SIG-M5 (cell line): Measurements from ENCODE around the gene MCAT.
A peak's percentile ranks its signal among the peaks of the same experiment; 100 is the strongest.
"Not testable (repeated sequence)": the region's sequence is repeated elsewhere in the genome, so short reads cannot be mapped to it uniquely, and the experiment has no call there.

Experiments used
- DNase-seq: peaks from one replicate; lab custom pipeline; 2025; lab: John Stamatoyannopoulos, UW

MCAT gene

DNA sequence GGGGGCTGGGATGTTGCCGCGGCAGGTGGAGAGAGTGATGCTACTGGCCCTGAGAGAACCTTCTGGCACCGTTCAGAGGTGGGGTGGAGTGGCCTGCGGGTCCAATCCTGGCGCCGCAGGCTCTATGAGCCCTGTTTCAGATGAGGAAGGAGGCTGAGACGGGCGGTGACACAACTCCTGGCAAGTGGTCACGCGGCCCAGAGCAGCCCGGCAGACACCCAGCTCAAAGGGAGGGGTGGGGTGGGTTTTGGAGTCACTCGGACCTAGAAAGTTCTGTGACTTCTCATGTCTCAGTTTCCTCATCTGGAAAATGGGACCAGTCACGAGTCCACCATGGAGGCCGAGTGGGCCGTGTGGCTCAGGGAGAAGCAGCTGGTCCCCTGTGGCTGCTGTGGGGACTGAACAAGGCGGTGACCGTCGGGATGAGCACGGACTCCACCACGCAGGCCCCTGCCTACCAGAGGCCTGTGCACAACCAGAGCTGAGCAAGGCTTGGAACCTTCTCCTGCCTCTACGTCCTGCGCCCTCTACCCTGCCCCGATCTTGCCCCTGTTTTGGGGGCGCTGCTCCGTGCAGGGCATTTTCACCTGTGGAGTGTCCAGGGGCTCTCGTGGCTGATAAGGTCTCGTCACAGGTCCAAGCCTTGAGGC, 11.8 kb upstream of the MCAT start:
- no peak for DNase-seq

DNA sequence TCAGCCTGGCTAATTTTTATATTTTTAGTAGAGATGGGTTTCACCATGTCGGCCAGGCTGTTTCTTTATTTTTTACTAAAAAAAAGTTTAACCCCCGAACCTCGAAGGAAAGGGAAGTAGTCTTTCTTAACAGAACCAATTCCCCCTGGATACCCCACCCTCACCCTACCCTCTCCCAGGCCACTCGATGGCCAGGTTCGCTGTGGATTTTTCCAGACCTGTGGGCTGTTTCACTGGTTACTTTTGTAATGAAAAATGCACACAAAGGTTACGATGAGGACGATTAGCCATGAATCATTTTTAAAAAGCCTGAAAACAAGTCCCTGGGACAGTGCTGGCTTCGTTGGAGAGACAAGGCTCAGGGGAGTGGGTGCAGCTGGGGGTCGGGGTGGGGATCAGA, 10.7 kb upstream of the MCAT start:
- no peak for DNase-seq

DNA sequence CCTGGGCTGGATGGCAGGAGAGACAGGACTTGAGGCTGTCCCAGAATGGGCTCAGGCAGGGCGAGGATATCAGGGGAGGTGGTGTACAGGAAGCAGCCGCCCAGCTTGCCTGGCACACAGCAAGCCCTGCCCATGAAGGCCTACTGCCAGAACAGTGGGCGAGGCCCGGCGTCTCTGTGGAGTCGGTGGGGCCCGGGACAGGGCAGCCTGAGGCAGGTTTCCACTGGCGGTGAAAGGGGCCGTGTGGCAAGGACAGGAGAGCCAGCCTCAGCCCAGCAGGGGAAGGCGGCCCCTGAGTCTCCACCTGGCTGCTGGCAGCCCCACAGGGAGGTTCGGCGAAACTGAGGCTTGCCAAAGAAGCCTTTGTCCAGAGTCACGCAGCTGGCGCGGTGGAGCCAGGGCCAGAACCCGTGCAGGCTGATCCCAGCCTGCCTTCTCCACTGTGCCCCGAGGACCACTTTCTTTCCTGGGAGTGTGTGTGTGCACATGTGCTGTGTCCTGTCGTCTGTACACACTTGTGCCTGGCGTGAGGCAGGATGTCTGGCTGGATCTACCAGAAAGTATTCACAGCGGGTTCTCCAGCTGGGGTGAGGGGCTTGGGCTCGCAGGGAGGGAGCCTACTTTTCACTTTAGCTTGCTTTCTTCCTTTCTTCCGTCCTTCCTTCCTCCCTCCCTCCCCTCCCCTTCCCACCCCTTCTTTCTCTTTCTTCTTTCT, 9.3 kb upstream of the MCAT start:
- DNase-seq, result no peak

DNA sequence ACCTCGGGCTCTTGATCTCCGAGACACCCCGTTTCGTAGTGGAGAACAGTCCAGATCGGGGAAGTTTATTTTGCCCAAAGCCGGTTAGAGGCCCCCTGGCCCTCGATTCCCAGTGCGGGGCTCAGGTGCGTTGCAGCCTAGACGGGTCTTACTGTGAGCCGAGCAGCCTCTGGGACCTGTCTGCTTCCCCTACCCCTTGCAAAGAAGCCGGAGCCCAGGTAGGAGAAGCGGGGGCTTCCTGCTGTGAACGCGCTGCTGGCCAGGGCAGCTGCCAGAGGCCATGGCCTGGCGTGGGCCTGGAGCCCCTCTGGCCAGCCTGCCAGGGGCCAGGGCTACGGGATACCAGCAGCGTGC, 8.8 kb upstream of the MCAT start:
- no peak for DNase-seq

- no peak for DNase-seq
These were observed 8.2 kb upstream of the MCAT start, which contains the start of gene TSPO for GRCh38 chr22:43151251-43152002. Gene TSPO (plus strand): TSS chr22:43151559. CDS start chr22:43159239, 7,680 bp downstream.

DNA sequence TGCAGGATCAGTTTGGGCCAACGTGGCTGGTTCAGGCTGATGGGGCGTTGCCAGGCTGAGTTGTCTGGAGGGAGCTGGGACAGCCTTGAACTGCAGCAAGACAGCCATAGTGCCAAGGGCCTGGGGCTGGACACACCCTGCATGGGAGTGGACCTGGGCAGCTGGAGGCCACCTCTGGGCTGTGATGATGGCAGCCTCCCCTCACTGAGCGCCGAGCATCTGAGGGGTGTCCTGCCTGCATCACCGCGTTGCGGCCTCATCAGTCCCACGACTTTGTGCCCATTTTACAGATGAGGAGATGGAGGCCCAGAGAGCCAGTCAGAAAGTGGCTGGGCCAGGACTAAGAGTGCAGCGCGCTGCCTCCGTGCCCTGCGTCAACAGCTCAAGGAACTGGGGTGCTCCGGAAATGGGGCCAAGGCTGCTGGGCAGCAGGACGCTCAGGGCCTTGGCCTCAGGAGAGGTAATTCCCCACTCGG, 7.6 kb upstream of the MCAT start:
- no peak for DNase-seq

DNA sequence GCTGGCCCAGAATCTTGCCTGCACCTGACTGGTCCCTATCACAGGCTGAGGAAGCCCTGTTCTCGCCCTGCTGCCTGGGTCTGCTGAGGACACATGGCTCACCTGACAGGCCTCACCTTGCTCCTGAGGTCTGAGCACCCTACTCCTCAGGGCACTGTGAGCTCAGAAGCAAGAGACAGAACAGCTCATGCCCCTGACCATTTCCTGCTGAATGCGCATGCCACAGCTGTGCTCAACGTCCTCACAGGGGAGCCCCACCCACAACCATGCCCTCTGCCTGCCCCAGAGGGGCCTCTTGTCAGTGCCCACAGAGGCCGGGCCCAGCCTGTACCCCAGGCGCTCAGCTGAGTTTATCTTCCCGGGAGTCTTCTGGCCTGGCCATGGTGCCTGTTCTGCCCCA, 5.4 kb upstream of the MCAT start:
- no peak for DNase-seq

DNA sequence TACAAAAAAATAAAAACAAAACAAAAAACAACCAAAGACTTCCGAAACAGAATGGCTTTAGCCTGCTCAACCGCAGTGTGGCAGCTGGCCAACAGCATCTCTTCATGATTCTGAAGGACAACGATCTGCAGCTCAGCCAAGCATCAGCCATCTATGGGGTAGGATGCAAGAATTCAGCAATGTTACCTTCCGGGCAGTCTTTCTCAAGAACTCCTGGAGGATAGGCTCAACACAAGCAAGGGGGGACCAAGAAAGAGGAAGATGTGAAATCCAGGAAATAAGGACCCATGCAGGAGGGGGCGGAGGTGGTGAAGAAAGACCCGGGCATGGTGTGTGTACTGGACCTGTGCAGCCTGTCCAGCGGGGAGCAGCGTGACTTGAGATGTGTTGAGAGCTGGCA, 4.6 kb upstream of the MCAT start:
- no peak for DNase-seq

- DNase-seq, result peak; percentile 34
These were observed 3.1 kb upstream of the MCAT start for GRCh38 chr22:43146332-43146731.

GRCh38 chr22:43145371-43145770, 2.2 kb upstream of the MCAT start:
- DNase-seq, result not testable (repeated sequence)

GRCh38 chr22:43144949-43145348, 1.8 kb upstream of the MCAT start:
- DNase-seq, result no peak

DNA sequence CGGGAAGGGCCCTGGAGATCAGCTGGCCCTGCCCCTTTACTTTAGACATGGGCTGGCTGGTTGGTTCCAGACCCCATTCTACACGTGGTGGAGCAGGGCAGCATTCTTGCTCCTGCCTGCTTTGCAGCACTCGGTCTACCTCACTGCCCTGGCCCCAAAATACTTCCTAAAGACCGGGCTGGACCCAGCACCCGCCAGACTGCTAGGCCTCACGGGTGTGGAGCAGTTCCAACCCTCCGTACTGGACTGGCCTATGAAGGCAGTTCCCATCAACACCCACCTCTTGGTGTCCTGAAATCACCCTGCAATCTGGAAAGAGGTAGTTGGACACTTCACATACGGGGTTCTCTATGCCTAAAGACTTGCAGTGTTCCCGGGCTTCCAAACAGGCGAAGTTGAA, 6.4 kb downstream of the MCAT start:
- no peak for DNase-seq

GRCh38 chr22:43136255-43136654, 6.9 kb downstream of the MCAT start:
- DNase-seq, result no peak

GRCh38 chr22:43135565-43135964, 7.6 kb downstream of the MCAT start:
- DNase-seq, result no peak

GRCh38 chr22:43134553-43134952, 8.6 kb downstream of the MCAT start:
- DNase-seq, result no peak

DNA sequence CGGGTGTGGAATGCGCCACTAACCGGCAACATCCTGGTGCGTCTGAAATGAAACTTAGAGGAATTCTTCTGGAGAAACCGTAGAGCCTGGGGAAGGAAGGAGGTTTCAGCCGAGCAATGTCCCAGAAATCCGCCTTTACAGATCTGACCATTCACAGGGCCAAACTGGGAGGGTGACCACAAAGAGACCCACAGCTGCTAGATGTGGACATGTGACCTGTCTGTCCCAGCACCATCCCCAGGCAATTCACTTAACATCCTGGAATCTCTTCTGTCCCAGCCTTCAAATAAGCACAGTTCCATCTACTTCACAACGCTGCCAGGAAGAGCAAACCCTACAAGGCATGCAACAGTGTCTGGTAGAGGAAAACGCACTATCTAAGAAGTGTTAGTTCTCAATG, 9.8 kb downstream of the MCAT start:
- DNase-seq, result no peak

- no peak for DNase-seq
These were observed 11.3 kb downstream of the MCAT start for GRCh38 chr22:43131773-43132501.

DNA sequence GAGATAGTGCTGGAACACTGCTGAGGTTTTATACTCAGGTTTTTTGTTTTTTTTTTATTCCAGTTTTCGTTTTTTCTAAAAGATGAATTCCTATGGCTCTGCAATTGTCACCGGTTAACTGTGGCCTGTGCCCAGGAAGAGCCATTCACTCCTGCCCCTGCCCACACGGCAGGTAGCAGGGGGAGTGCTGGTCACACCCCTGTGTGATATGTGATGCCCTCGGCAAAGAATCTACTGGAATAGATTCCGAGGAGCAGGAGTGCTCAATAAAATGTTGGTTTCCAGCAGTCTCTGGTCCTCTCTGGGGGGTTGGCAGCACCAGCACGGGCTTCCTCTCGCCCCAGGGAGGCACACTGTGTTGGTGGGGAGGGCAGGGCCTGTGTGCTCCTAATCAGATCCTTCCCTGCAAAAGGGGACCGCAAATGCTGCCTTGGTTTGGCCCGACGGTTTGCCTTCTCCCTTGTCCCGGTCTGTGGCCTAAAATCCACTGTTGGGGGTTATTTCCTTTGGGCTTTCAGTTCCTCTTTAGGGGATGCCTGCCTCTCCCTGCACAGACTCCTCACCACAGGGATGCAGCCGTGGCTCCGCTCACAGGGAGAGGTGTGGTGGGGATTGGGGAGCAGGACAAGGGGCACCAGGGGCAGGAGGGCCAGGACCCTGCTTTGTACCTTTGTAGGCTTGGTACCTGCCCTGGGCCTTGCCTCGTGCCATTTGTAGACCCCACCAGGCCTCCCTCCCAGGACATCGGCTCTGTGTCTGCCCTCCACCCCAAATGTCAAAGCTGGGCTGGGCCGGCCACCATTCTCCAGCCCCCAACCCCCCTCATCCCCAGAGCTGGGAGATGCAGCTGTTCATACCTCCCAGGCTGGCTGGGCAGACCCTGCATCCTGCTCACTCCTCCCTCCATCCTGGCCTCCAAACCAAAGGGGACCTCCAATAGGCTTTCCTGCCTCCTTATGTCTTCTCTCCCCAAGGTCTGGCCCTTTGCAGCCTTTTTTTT, 13.5 kb downstream of the MCAT start:
- no peak for DNase-seq

GRCh38 chr22:43128928-43129424, 14.2 kb downstream of the MCAT start:
- no peak for DNase-seq

- DNase-seq, result no peak
These were observed 15.1 kb downstream of the MCAT start for GRCh38 chr22:43128116-43128515.
